Suprapubic skin (tissue), 3 donors: ENCODE measurements around the gene PCDHA1.

Source experiments
- CTCF ChIP-seq, 2 donors: fragments of 200-600 bp in 1 of 2; fragments of 450-650 bp in 1 of 2; sonication (generic) in 1 of 2; IDR thresholded peaks; one replicate each; pipeline ENCODE4 v1.5.1; 2016 to 2019; ENCODE audit warnings: antibody characterized with exemption in 2 of 2, mild to moderate bottlenecking in 1 of 2, moderate library complexity in 1 of 2
- EP300 ChIP-seq: sonication (generic); formaldehyde crosslinking; IDR thresholded peaks from one replicate; pipeline ENCODE4 v1.6.1; 2017; ENCODE audit warnings: antibody characterized with exemption
- POLR2A ChIP-seq, 2 donors: fragments of 450-650 bp; IDR thresholded peaks; one replicate each; pipeline ENCODE4 v1.6.1; 2017; ENCODE audit warnings: antibody characterized with exemption in 2 of 2, mild to moderate bottlenecking in 2 of 2, moderate library complexity in 2 of 2

GRCh38 chr5:140934964-140935606 lies 149.1 kb downstream of the PCDHA1 start:
- TF ChIP-seq CTCF (IDR thresholded peaks at IDR 0.05) (no peak), POLR2A (IDR thresholded peaks at IDR 0.05) (no peak), EP300 (no peak)
